Panc1 (cell line): ENCODE measurements around the gene ZBTB48. TPM values are rescaled to one million over a fixed set of nuclear protein-coding genes. Genes with fewer than 3 reads are reported as not detected.

ENCODE experiments used
- ATAC-seq: fragments of 200-7000 bp; cut with Tn5 transposase; 2 replicates; pipeline ENCODE4 v1.9.1; 2020; ENCODE audit warnings: mild to moderate bottlenecking, moderate library complexity
- BruUV-seq: library from RNA; stranded (reverse); fragments of 400-500 nt; replicated peaks from 2 replicates; lab custom pipeline; 2021; lab: Mats Ljungman, UMichigan
- CTCF ChIA-PET: fragments of 300-600 bp; sonication (Branson Sonifier 250); formaldehyde crosslinking; loops from one replicate; lab custom pipeline; 2022; ENCODE audit warnings: antibody characterized with exemption; lab: Charles Lee
- POLR2A ChIA-PET: fragments of 300-600 bp; sonication (Branson Sonifier 250); formaldehyde crosslinking; loops from one replicate; lab custom pipeline; 2022; ENCODE audit warnings: antibody characterized with exemption; lab: Charles Lee
- DNase-seq: peaks from one replicate; pipeline ENCODE4 v3.0.0-alpha.2; 2010; ENCODE audit warnings: low read depth, low spot score
- H3K27ac ChIP-seq: 2 replicates; pipeline ENCODE4 v1.5.1; 2011; ENCODE audit warnings: mild to moderate bottlenecking, low read length, inconsistent platforms
- H3K27me3 ChIP-seq: fragments of 200-500 bp; sonication (Bioruptor generic); 2 replicates; pipeline ENCODE4 v1.6.0; 2014; ENCODE audit warnings: low read length, inconsistent platforms; ENCODE audit not compliant: control insufficient read depth, insufficient read depth
- H3K36me3 ChIP-seq: fragments of 200-500 bp; sonication (Bioruptor generic); 2 replicates; pipeline ENCODE4 v1.5.1; 2014; ENCODE audit warnings: inconsistent platforms, mild to moderate bottlenecking, low read length, moderate library complexity; ENCODE audit not compliant: control insufficient read depth, insufficient read depth
- H3K4me1 ChIP-seq: 2 replicates; pipeline ENCODE4 v1.5.1; 2011; ENCODE audit warnings: inconsistent platforms, mild to moderate bottlenecking, low read length, moderate library complexity; ENCODE audit not compliant: control insufficient read depth, insufficient read depth
- H3K4me3 ChIP-seq, 2 experiments: 2 replicates each; pipeline ENCODE4 v1.5.1; 2011 to 2012; ENCODE audit warnings: low read depth in 2 of 2, low read length in 2 of 2, mild to moderate bottlenecking in 2 of 2, inconsistent platforms in 1 of 2, moderate library complexity in 1 of 2
- H3K9me3 ChIP-seq: fragments of 200-500 bp; sonication (Bioruptor generic); 2 replicates; pipeline ENCODE4 v1.5.1; 2014; ENCODE audit warnings: low read depth, mild to moderate bottlenecking, inconsistent platforms, low read length, moderate library complexity; ENCODE audit not compliant: control insufficient read depth, insufficient read depth
- POLR2AphosphoS5 ChIP-seq: IDR thresholded peaks from 2 replicates; pipeline ENCODE4 v1.6.1; 2012; ENCODE audit warnings: mild to moderate bottlenecking, low read depth, low read length, moderate library complexity
- SIN3A ChIP-seq: IDR thresholded peaks from 2 replicates; pipeline ENCODE4 v1.6.1; 2012; ENCODE audit warnings: low read depth, mild to moderate bottlenecking, low read length, moderate library complexity, borderline replicate concordance; ENCODE audit not compliant: insufficient read depth
- TCF7L2 ChIP-seq: IDR thresholded peaks from 2 replicates; pipeline ENCODE4 v1.6.1; 2011; ENCODE audit warnings: mild to moderate bottlenecking, low read depth, low read length, inconsistent platforms
- in situ Hi-C: cut with HindIII; loops from 2 replicates; pipeline ENCODE4 v1.10.0; 2016; ENCODE audit warnings: low sequenced_read_pairs, low pct_unique_long_range_greater_than_20kb
- intact Hi-C: fragments of 100-400 bp; cut with micrococcal nuclease; formaldehyde crosslinking; loops from one replicate; pipeline ENCODE4 v1.10.0; 2022; ENCODE audit not compliant: unreplicated experiment
- total RNA-seq: library from RNA; stranded (reverse); gene quantifications from one replicate; pipeline ENCODE4 v1.2.1, GENCODE V29; 2021; ENCODE audit not compliant: unreplicated experiment
- TF ChIP-seq, protein P1 (sequence below): fragments of 450-650 bp; IDR thresholded peaks from 2 replicates; pipeline ENCODE4 v1.5.1; 2017; ENCODE audit warnings: mild to moderate bottlenecking
- TF ChIP-seq, protein P2 (sequence below), 2 experiments: IDR thresholded peaks; 2 replicates each; pipeline ENCODE4 v1.6.1; 2011 to 2012; ENCODE audit warnings: low read depth in 2 of 2, control low read depth in 1 of 2, low read length in 1 of 2, mild to moderate bottlenecking in 1 of 2, moderate library complexity in 1 of 2; ENCODE audit not compliant: insufficient read depth in 1 of 2

Gene ZBTB48
- total RNA-seq, 1 experiment from 2014 or later: 40.7 TPM

DNA sequence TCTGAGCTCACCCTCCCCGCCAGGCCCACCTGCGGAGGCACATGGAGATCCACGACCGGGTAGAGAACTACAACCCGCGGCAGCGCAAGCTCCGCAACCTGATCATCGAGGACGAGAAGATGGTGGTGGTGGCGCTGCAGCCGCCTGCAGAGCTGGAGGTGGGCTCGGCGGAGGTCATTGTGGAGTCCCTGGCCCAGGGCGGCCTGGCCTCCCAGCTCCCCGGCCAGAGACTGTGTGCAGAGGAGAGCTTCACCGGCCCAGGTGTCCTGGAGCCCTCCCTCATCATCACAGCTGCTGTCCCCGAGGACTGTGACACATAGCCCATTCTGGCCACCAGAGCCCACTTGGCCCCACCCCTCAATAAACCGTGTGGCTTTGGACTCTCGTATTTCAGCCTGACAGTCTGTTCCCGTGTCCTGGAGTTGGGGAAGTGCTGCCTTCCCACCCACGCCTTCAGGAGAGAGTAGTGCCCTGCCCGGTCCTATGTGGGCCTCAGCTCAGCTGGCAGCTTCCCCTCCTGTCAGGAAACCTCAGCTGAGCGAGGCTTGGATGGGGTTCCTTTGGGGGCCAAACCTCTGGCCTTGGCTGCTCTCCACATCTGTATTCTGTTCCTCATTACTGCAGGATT is 9.2 kb downstream of the ZBTB48 start:
- no peaks in the 10 kb centered on the region for H3K27me3 ChIP-seq
- no peak overlapping the region for H3K27ac ChIP-seq
- H3K9me3 ChIP-seq: no peaks in the 10 kb centered on the region
- TF ChIP-seq, protein P1, sequence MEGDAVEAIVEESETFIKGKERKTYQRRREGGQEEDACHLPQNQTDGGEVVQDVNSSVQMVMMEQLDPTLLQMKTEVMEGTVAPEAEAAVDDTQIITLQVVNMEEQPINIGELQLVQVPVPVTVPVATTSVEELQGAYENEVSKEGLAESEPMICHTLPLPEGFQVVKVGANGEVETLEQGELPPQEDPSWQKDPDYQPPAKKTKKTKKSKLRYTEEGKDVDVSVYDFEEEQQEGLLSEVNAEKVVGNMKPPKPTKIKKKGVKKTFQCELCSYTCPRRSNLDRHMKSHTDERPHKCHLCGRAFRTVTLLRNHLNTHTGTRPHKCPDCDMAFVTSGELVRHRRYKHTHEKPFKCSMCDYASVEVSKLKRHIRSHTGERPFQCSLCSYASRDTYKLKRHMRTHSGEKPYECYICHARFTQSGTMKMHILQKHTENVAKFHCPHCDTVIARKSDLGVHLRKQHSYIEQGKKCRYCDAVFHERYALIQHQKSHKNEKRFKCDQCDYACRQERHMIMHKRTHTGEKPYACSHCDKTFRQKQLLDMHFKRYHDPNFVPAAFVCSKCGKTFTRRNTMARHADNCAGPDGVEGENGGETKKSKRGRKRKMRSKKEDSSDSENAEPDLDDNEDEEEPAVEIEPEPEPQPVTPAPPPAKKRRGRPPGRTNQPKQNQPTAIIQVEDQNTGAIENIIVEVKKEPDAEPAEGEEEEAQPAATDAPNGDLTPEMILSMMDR: no peak
- TF ChIP-seq TCF7L2 (no peak), POLR2AphosphoS5 (no peak; the same call in 1 of the 2 replicates), SIN3A (no peak)
- TF ChIP-seq, protein P2, sequence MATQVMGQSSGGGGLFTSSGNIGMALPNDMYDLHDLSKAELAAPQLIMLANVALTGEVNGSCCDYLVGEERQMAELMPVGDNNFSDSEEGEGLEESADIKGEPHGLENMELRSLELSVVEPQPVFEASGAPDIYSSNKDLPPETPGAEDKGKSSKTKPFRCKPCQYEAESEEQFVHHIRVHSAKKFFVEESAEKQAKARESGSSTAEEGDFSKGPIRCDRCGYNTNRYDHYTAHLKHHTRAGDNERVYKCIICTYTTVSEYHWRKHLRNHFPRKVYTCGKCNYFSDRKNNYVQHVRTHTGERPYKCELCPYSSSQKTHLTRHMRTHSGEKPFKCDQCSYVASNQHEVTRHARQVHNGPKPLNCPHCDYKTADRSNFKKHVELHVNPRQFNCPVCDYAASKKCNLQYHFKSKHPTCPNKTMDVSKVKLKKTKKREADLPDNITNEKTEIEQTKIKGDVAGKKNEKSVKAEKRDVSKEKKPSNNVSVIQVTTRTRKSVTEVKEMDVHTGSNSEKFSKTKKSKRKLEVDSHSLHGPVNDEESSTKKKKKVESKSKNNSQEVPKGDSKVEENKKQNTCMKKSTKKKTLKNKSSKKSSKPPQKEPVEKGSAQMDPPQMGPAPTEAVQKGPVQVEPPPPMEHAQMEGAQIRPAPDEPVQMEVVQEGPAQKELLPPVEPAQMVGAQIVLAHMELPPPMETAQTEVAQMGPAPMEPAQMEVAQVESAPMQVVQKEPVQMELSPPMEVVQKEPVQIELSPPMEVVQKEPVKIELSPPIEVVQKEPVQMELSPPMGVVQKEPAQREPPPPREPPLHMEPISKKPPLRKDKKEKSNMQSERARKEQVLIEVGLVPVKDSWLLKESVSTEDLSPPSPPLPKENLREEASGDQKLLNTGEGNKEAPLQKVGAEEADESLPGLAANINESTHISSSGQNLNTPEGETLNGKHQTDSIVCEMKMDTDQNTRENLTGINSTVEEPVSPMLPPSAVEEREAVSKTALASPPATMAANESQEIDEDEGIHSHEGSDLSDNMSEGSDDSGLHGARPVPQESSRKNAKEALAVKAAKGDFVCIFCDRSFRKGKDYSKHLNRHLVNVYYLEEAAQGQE (IDR thresholded peaks at IDR 0.05; ENCODE audit: insufficient read depth in 1 of 2, low read depth in 2 of 2, low read length in 1 of 2): no peak
- peaks cover 2% of the 10 kb centered on the region; the same call in 1 of the 2 replicates for H3K36me3 ChIP-seq
- no peaks in the 10 kb centered on the region for H3K4me1 ChIP-seq
- no peak for DNase-seq
- ChIA-PET POLR2A (interaction anchor here (0.7 kb wide), 1 partner anchor 34 kb away, joined by 3 read pairs; the partner anchor contains the start of gene TAS1R1), CTCF (no interaction called here)
- no TSS peak for BruUV-seq
- ATAC-seq: peak; percentile 5; the same call in 1 of the 2 replicates
- in situ Hi-C loops (no loop called here), intact Hi-C loops (no loop called here)
- H3K4me3 ChIP-seq: no peak overlapping the region

GRCh38 chr1:6590046-6590445 is 10.3 kb downstream of the ZBTB48 start:
- H3K27ac ChIP-seq: no peak overlapping the region
- no TSS peak for BruUV-seq
- H3K9me3 ChIP-seq: no peaks in the 10 kb centered on the region
- H3K36me3 ChIP-seq: peaks cover 2% of the 10 kb centered on the region; the same call in 1 of the 2 replicates
- H3K4me1 ChIP-seq: no peaks in the 10 kb centered on the region
- no peaks in the 10 kb centered on the region for H3K27me3 ChIP-seq
- in situ Hi-C loops: no loop called here
- POLR2A ChIA-PET: no interaction called here
- TF ChIP-seq TCF7L2 (no peak), SIN3A (no peak), POLR2AphosphoS5 (no peak)
- TF ChIP-seq, protein P2 (IDR thresholded peaks at IDR 0.05; ENCODE audit: insufficient read depth in 1 of 2, low read depth in 2 of 2, low read length in 1 of 2): no peak
- TF ChIP-seq, protein P1: no peak
- DNase-seq: no peak
- CTCF ChIA-PET: no interaction called here
- intact Hi-C loops: no loop called here
- H3K4me3 ChIP-seq: no peak overlapping the region
- ATAC-seq: no peak
